Posterior cingulate gyrus (tissue), 11 donors: ENCODE measurements around the gene SUGCT.

ENCODE experiments used
- DNase-seq, 10 donors: peaks; one replicate each; pipeline versions ENCODE4 v3.0.0 to v3.0.0-alpha.2; 2020 to 2021; ENCODE audit warnings: mixed read lengths in 3 of 10
- intact Hi-C: fragments of 100-400 bp; cut with DNase I; formaldehyde crosslinking; loops from one replicate; pipeline ENCODE4 v1.15.1; 2023

SUGCT gene

GRCh38 chr7:40439686-40440085 is 304.9 kb downstream of the SUGCT start:
- intact Hi-C loops = no loop called here
- DNase-seq = no peak

GRCh38 chr7:40447345-40447744 is 312.5 kb downstream of the SUGCT start:
- DNase-seq = no peak
- intact Hi-C loops = no loop called here

GRCh38 chr7:40455485-40455884 is 320.7 kb downstream of the SUGCT start:
- intact Hi-C loops = no loop called here
- DNase-seq = no peak

- intact Hi-C loops = no loop called here
- no peak for DNase-seq
Measured at GRCh38 chr7:40457776-40458480, 323.1 kb downstream of the SUGCT start.

GRCh38 chr7:40463446-40463845 is 328.6 kb downstream of the SUGCT start:
- DNase-seq = no peak
- intact Hi-C loops = no loop called here

GRCh38 chr7:40468891-40469864 is 334.4 kb downstream of the SUGCT start:
- DNase-seq = no peak
- intact Hi-C loops = no loop called here

GRCh38 chr7:40470091-40470592 is 335.3 kb downstream of the SUGCT start:
- DNase-seq = no peak
- intact Hi-C loops = no loop called here

GRCh38 chr7:40470817-40471216 is 336.0 kb downstream of the SUGCT start:
- no peak for DNase-seq
- intact Hi-C loops = no loop called here

GRCh38 chr7:40471891-40472290 is 337.1 kb downstream of the SUGCT start:
- intact Hi-C loops = no loop called here
- DNase-seq = no peak

GRCh38 chr7:40474790-40475680 is 340.2 kb downstream of the SUGCT start:
- no peak for DNase-seq
- intact Hi-C loops = no loop called here

- intact Hi-C loops = no loop called here
- no peak for DNase-seq
Measured at GRCh38 chr7:40475681-40475982, 340.8 kb downstream of the SUGCT start.

GRCh38 chr7:40477094-40477493 is 342.3 kb downstream of the SUGCT start:
- DNase-seq = no peak
- intact Hi-C loops = no loop called here

- DNase-seq = no peak
- intact Hi-C loops = no loop called here
Measured at GRCh38 chr7:40482845-40483244, 348.0 kb downstream of the SUGCT start.

- intact Hi-C loops = no loop called here
- no peak for DNase-seq
Measured at GRCh38 chr7:40483630-40484029, 348.8 kb downstream of the SUGCT start.

- no peak for DNase-seq
- intact Hi-C loops = no loop called here
Measured at GRCh38 chr7:40489844-40490602, 355.2 kb downstream of the SUGCT start.

GRCh38 chr7:40490603-40490924 is 355.8 kb downstream of the SUGCT start:
- DNase-seq = no peak
- intact Hi-C loops = no loop called here

- intact Hi-C loops = no loop called here
- DNase-seq = no peak
Measured at GRCh38 chr7:40492946-40493345, 358.1 kb downstream of the SUGCT start.

GRCh38 chr7:40493609-40494051 is 358.8 kb downstream of the SUGCT start:
- no peak for DNase-seq
- intact Hi-C loops = no loop called here

- DNase-seq = no peak
- intact Hi-C loops = no loop called here
Measured at GRCh38 chr7:40498924-40499510, 364.2 kb downstream of the SUGCT start.

GRCh38 chr7:40499718-40500117 is 364.9 kb downstream of the SUGCT start:
- no peak for DNase-seq
- intact Hi-C loops = no loop called here
